Activated CD8-positive, alpha-beta memory T cell treated with anti-CD3 and anti-CD28 coated beads, Interleukin-2, amount 50 U/mL, for 1 hour (primary cell): Measurements from ENCODE around the gene C1orf21.
A peak's percentile ranks its signal among the peaks of the same experiment; 100 is the strongest.

ENCODE experiments used
- DNase-seq: peaks from one replicate; pipeline ENCODE4 v3.0.0-alpha.2; 2020; ENCODE audit errors: extremely low read depth

Gene C1orf21

DNA sequence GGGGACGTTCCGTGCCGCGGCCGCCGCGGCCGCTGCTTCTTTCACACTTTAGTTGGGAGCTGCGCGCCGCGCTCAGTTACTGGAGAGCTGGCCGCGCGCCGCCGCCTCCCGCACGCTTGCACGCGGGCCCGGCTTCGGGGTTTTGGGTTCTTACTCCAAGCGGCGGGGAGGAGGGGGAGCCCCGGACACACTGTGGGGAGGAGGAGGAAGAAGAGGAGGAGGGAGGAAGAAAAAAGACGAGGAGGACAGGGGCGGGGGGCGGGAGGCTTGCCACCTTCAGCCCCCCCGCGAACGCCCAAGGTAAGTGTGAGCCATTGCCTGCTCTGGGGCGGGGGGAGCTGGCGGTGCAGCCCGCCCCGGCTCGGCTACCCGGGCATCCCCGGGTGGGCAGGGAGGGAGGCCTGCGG is 243 bp downstream of the C1orf21 start:
- DNase-seq: no peak

GRCh38 chr1:184387476-184388318 is 868 bp downstream of the C1orf21 start:
- peak; percentile 26 for DNase-seq

GRCh38 chr1:184388319-184388889 is 1.6 kb downstream of the C1orf21 start:
- no peak for DNase-seq

GRCh38 chr1:184388971-184389370 is 2.1 kb downstream of the C1orf21 start:
- DNase-seq: no peak

- DNase-seq: no peak
These were observed 2.6 kb downstream of the C1orf21 start for GRCh38 chr1:184389446-184389845.

- DNase-seq: no peak
These were observed 4.1 kb downstream of the C1orf21 start for GRCh38 chr1:184390889-184391288.

DNA sequence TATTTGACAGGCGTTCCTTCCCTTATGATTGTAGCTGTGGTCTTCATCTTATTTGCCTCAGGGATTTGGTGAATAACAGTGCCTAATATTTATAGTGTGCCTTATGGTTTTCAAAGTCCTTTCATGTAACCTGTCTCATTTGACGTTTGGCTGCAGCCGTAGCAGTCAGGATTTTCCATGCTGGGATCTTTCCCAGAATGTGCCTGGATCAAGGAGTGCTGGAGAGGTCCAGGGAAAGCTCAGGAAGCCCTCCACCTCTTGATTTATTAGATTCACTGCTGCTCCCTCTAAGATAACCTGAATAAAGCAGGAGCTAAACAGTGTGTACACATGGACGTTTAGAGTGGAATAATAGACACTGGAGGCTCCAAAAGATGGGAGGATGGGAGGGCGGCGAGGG is 5.2 kb downstream of the C1orf21 start:
- no peak for DNase-seq

DNA sequence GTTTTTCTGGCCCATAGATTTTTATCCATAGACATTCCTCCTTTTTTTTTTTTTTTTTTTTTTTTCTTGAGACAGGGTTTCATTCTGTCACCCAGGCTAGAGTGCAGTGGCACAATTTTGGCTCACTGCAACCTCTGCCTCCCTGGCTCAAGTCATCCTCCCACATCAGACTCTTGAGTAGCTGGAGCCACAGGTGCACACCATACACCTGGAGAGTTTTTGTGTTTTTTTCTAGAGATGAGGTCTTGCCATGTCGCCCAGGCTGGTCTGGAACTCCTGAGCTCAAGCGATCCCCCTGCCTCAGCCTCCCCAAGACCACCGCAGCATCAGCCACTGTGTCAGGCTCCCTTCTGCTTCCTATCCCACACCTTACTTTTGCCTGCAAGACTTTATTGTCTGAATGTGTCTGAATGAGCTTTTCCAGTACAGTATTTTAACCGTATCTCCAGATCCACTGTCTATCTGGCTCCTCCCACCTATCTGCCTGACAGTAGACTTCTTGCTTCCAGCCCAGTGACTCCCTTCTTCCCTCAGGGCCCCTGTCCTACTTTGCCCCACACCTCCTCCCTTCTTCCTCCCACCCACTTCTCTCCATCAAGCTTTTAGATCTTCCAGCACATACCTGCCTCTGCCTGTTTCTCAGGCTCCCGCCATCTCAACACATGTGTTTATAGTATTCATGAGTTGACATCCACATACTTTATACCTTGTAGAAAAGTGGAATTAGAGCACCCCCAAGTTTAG is 6.1 kb downstream of the C1orf21 start:
- DNase-seq: no peak

- no peak for DNase-seq
These were observed 7.1 kb downstream of the C1orf21 start for GRCh38 chr1:184393962-184394361.

DNA sequence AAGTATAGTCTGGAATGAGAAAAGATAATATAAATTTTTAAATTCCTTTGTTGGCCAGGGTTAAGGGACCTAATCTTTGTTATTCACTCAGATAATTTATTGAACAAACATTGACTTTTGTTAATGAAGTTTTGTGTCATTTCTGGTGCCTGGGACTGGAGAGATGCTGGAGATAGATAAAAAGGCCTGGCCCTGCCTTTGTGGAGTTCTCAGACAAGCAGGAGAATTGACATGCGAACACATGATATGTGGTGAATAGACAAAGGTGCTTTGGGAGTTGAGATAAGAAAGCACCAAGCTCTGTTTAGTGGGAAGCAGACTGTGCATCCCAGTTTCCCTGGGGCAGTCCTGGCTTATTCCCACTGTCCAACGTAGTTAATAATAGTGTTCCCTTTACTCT is 8.5 kb downstream of the C1orf21 start:
- no peak for DNase-seq

DNA sequence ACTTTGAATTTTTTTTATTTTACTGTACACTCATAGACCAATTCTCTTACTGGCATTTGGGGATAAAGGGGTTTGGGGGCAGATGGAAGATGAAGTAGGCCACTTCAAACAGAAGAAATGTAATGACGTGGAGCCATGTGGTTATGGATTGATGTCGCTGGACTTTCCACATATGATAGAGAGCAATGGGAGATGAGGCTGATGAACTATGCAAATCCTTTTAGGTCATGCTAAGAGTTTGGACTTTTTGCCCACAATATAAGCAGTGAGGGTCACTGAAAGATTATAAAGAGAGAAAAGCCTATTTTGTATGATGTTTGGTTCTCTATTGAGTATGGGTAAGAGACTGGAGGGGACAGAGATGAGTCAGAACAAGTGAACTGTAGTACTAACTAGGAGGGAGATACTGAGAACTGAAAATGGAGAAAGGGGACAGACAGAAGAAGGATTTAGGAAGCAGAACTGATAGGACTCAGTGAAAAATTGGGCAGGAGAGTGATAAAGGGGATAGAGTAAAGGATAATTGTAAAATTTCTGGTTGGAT is 9.2 kb downstream of the C1orf21 start:
- DNase-seq: no peak

- DNase-seq: no peak
These were observed 12.5 kb downstream of the C1orf21 start for GRCh38 chr1:184399192-184399847.

DNA sequence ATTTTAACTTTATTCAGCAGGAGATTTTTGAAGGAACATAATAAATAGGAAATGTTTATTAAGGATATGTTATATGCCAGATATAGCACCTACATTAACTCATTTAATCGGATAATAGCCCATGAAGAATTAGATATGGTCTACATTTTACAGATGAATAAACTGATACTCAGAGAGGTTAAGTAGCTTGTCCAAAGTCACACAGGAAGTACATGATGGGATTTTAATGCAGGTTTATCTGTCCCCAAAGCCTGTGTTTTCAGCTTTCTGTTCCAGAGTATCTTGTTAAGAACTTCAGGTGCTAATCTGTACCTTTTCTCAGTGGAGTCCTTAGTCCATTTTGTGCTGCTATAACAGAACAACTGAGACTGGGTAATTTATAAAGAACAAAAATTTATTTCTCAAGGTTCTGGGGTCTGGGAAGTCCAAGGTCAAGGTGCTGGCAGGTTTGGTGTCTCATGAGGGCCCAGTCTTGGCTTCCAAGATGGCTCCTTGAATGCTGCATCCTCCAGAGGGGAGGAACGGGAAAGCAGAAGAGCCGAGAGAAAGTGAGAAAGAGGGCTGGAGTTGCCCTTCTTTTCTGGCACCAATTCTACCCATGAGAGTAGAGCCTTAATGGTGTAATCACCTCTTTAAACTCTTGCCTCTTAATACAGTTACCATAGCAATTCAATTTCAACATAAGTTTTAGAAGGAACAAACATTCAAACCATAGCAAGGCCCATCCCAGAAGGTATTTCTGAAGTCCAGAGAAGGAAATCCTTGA is 17.3 kb downstream of the C1orf21 start:
- DNase-seq: no peak

- DNase-seq: no peak
These were observed 17.8 kb downstream of the C1orf21 start for GRCh38 chr1:184404727-184405027.

DNA sequence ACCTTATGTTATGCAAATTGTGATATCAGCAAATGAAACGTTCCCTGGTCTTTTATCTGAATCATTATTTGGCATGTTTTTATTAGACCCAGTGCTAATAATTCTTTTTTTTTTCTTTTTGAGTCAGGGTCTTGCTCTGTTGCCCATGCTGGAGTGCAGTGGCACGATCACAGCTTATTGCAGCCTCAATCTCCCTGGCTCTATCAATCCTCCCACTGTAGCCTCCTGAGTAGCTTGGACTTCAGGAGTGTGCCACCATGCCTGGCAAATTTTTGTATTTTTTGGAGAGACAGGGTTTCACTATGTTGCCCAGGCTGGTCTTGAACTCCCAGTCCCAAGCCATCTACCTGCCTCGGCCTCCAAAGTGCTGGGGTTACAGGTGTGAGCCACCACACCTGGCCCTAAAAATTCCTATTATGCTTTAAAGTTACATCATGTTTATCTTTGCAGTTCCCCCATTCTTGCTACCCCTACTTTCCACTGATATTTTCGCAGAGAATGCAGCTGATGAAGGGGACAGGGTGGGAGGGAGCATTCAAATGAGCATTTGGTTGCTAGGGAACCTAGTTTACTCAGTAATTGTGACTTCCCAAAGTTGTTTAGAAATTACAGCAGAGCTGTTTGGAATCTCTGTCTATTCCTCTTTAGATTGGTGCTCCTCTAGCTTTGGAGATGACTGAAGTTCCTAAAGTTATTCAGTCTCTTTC is 18.4 kb downstream of the C1orf21 start:
- no peak for DNase-seq

- no peak for DNase-seq
These were observed 18.9 kb downstream of the C1orf21 start for GRCh38 chr1:184405801-184406142.

DNA sequence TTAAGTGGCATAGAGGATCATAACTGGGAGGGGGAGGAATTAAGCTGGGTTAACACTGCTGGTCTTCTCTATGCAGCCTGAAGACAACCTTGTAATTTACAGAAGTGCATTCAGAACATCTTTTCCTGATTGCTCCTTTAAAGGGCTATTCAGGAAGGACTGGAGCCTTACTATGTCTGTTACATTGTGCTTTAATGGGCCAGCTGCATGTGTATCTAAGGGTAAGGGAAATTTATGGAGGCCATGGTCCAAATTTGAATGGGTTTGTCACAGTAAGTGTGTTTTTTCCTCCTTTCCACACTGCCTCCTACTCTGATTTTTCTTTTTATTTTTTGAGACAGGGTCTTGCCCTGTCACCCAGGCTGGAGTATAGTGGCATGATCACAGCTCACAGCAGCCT is 19.6 kb downstream of the C1orf21 start:
- DNase-seq: no peak

DNA sequence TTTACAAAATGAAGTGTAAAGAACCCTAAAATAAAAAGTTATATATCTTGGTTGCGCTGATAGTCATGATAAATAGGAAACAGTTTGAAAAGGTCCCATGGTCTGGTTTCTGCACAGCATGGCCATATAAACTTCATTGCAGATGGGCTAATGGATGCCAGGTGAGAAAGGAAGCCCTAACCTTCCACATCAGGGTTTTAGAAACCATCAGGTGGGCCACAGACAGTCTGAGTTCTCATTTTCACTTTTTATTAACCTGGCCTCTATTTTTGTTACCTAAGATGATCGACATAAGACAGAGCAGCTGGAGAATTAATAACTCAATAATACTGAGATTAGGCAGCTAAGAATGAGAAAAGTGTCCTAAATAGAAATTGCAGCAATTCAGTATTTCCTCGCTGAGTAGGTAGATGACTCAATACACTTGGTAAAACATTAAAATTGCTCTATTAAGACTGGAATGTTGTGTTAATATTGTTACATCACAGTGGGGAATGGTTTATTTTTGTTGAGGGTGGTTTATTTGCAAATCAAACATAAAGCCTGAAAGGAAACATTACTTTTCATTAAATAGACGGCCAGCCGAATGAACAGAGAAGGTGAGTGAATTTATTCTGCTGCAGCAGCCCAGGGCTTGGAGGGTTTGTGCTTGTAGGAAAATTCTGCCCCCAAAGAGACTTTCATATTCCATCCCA is 21.1 kb downstream of the C1orf21 start:
- DNase-seq: no peak

DNA sequence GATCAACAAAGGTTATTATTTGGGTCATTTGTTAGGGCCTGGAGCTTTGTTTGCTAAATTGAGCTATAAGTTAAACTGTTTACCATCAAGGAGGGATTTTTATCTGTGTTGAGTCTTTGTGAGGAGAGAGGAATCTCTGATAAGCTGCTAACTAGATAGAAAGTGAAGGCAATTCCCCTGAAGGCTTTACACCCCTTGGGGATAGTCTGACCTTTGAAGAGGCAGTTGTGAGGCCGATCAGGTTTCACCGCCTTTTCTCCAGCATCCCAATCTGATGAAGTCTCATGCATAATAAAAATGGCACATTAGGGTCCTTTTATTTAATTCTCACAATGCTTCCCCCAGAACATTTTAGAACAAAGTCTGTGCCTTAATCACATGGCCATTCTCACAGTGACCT is 21.8 kb downstream of the C1orf21 start:
- no peak for DNase-seq

GRCh38 chr1:184409011-184409410 is 22.2 kb downstream of the C1orf21 start:
- DNase-seq: no peak
